Vagina (tissue), 2 donors: ENCODE data around the gene ARHGAP10. TPM values are rescaled to one million over a fixed set of nuclear protein-coding genes. Genes with fewer than 3 reads are reported as not detected.

Source experiments
- DNase-seq, 2 donors: peaks; one replicate each; pipeline ENCODE4 v3.0.0-alpha.2; 2017; ENCODE audit errors: extremely low spot score in 2 of 2
- H3K27ac ChIP-seq: fragments of 200-600 bp; sonication (generic); one replicate; pipeline ENCODE4 v1.5.1; 2019
- H3K27me3 ChIP-seq: fragments of 200-600 bp; sonication (generic); one replicate; pipeline ENCODE4 v1.5.1; 2019
- H3K36me3 ChIP-seq, 2 donors: fragments of 200-600 bp; sonication (generic); one replicate each; pipeline ENCODE4 v1.5.1; 2017 to 2019
- H3K4me1 ChIP-seq: fragments of 200-600 bp; sonication (generic); one replicate; pipeline ENCODE4 v1.5.1; 2019
- H3K4me3 ChIP-seq, 2 donors: fragments of 200-600 bp; sonication (generic); 1 replicate in 1 of 2; 2 replicates in 1 of 2; pipeline ENCODE4 v1.5.1; 2016 to 2019
- H3K9me3 ChIP-seq: fragments of 200-600 bp; sonication (generic); one replicate; pipeline ENCODE4 v1.5.1; 2019
- POLR2A ChIP-seq, 2 donors: fragments of 450-650 bp; IDR thresholded peaks; one replicate each; pipeline ENCODE4 v1.6.1; 2017; ENCODE audit warnings: antibody characterized with exemption in 2 of 2, mild to moderate bottlenecking in 2 of 2, moderate library complexity in 2 of 2
- POLR2AphosphoS5 ChIP-seq, 2 donors: sonication (generic); formaldehyde crosslinking; IDR thresholded peaks; one replicate each; pipeline ENCODE4 v1.9.0; 2017; ENCODE audit warnings: antibody characterized with exemption in 2 of 2, mild to moderate bottlenecking in 2 of 2, low read depth in 1 of 2; ENCODE audit not compliant: insufficient read depth in 1 of 2
- intact Hi-C: fragments of 100-400 bp; cut with DNase I; formaldehyde crosslinking; loops from one replicate; pipeline ENCODE4 v1.15.1; 2023
- total RNA-seq: library from RNA; depleted of rRNA; stranded (reverse); fragments of >200 nt; gene quantifications from one replicate; pipeline ENCODE4 v1.2.3, GENCODE V29; 2016
- TF ChIP-seq, protein P1 (sequence below), 3 experiments: fragments of 450-650 bp in 2 of 3; fragments of 200-600 bp in 1 of 3; sonication (generic) in 1 of 3; IDR thresholded peaks; one replicate each; pipeline ENCODE4 v1.5.1; 2017 to 2019; ENCODE audit warnings: antibody characterized with exemption in 3 of 3, mild to moderate bottlenecking in 2 of 3, moderate library complexity in 2 of 3

The ARHGAP10 gene
- total RNA-seq, 1 donor from 2014 or later, result 55.5 TPM

DNA sequence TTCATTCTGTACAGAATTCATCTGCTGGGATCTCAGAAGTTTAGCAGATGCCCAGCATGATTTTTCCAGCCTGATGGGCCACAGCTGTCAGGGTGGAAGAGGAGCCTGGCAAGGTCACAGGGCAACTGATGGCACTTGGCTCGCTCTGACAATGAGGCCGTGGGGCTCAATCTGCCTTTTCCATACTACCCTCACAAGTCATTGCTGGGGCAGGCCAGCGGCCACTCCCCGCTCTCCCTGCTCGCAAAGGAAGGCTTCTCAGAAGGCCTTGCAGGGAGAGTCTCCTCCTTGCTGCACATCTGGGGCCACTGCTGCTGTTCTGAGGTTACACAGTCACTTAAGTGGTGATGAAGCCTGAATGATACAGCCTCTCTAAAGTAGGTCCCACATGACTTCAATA, 361.2 kb downstream of the ARHGAP10 start:
- Histone ChIP-seq H3K27me3 (no peaks in the 10 kb centered on the region), H3K4me3 (no peak overlapping the region), H3K9me3 (no peaks in the 10 kb centered on the region), H3K27ac (no peak overlapping the region), H3K36me3 (no peaks in the 10 kb centered on the region), H3K4me1 (no peaks in the 10 kb centered on the region)
- TF ChIP-seq POLR2AphosphoS5 (IDR thresholded peaks at IDR 0.05; ENCODE audit: insufficient read depth in 1 of 2, low read depth in 1 of 2), result no peak
- TF ChIP-seq, protein P1, sequence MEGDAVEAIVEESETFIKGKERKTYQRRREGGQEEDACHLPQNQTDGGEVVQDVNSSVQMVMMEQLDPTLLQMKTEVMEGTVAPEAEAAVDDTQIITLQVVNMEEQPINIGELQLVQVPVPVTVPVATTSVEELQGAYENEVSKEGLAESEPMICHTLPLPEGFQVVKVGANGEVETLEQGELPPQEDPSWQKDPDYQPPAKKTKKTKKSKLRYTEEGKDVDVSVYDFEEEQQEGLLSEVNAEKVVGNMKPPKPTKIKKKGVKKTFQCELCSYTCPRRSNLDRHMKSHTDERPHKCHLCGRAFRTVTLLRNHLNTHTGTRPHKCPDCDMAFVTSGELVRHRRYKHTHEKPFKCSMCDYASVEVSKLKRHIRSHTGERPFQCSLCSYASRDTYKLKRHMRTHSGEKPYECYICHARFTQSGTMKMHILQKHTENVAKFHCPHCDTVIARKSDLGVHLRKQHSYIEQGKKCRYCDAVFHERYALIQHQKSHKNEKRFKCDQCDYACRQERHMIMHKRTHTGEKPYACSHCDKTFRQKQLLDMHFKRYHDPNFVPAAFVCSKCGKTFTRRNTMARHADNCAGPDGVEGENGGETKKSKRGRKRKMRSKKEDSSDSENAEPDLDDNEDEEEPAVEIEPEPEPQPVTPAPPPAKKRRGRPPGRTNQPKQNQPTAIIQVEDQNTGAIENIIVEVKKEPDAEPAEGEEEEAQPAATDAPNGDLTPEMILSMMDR (IDR thresholded peaks at IDR 0.05), result no peak
- no peak for TF ChIP-seq POLR2A (IDR thresholded peaks at IDR 0.05)
- DNase-seq, result no peak
- intact Hi-C loops, result no loop called here

DNA sequence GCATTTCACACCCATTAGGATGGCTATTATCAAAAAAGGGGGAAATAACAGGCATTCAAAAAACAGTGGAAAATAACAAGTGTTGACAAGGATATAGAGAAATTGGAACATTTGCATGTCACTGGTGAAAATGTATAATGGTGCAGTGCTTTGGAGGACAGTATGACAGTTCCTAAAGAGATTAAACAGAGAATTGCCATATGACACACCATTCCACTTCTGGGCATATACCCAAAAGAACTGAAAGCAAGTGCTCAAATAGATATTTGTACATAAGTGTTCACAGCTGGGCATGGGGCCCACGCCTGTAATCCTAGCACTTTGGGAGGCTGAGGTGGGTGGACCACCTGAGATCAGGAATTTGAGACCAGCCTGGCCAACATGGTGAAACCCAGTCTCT, 362.3 kb downstream of the ARHGAP10 start:
- H3K36me3 ChIP-seq, result no peaks in the 10 kb centered on the region
- TF ChIP-seq, protein P1 (IDR thresholded peaks at IDR 0.05), result no peak
- TF ChIP-seq POLR2AphosphoS5 (IDR thresholded peaks at IDR 0.05; ENCODE audit: insufficient read depth in 1 of 2, low read depth in 1 of 2) (no peak), POLR2A (IDR thresholded peaks at IDR 0.05) (no peak)
- no peak overlapping the region for H3K27ac ChIP-seq
- no peak for DNase-seq
- intact Hi-C loops, result no loop called here
- no peaks in the 10 kb centered on the region for H3K9me3 ChIP-seq
- no peaks in the 10 kb centered on the region for H3K4me1 ChIP-seq
- H3K27me3 ChIP-seq, result no peaks in the 10 kb centered on the region
- H3K4me3 ChIP-seq, result no peak overlapping the region

DNA sequence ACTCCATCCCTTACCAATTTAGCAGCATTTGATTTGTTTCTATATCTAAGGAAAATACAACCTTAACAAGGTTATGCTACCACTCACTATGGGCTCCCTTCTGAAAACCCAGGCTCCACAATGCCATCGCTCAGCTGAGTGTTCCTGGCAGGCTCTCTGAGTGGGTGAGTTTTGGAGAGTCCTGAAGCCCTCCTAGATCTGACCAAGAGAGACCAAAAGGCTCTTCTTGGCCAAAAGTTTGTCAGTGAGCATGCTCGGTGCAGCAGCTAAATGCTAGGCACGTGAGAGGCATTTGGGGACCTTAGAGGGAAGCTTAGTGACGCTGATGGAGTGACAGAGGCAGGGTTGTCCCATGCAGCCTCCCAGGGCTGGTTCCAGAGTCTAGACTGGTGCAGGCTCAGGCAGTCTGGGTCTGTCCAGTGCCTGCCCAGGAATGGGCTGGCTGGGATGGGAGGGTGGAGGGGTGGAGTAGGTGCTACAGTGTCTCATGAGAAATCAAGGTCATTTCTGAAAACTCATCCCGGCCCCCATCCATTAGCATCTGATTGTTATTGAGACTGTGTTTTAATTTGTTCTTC, 363.5 kb downstream of the ARHGAP10 start:
- TF ChIP-seq POLR2A (IDR thresholded peaks at IDR 0.05) (no peak), POLR2AphosphoS5 (IDR thresholded peaks at IDR 0.05; ENCODE audit: insufficient read depth in 1 of 2, low read depth in 1 of 2) (no peak)
- TF ChIP-seq, protein P1 (IDR thresholded peaks at IDR 0.05), result no peak
- no peaks in the 10 kb centered on the region for H3K27me3 ChIP-seq
- no peaks in the 10 kb centered on the region for H3K9me3 ChIP-seq
- no peak overlapping the region for H3K27ac ChIP-seq
- no peak overlapping the region for H3K4me3 ChIP-seq
- H3K4me1 ChIP-seq, result no peaks in the 10 kb centered on the region
- no peak for DNase-seq
- intact Hi-C loops, result no loop called here
- no peaks in the 10 kb centered on the region for H3K36me3 ChIP-seq

DNA sequence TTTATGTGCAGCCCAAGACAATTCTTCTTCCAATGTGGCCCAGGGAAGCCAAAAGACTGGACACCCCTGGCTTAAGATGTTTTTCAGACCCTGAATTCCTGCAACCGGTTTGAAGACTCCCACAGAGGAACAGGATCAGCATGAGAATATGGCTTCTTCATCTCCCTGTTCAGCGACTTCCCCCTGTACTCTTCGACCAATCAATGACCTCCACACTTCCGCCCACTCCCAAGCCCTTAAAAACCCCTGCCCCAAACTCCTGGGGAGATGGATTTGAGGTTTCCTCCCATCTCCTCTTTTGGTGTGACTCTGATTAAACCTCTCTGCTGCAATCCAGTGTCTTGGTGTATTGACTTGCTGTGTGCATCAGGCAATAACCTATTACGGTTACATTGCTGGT, 365.9 kb downstream of the ARHGAP10 start:
- no peak for TF ChIP-seq POLR2A (IDR thresholded peaks at IDR 0.05)
- intact Hi-C loops, result no loop called here
- no peak for DNase-seq
- Histone ChIP-seq H3K27ac (no peak overlapping the region), H3K36me3 (no peaks in the 10 kb centered on the region), H3K4me3 (no peak overlapping the region), H3K9me3 (no peaks in the 10 kb centered on the region), H3K4me1 (no peaks in the 10 kb centered on the region), H3K27me3 (no peaks in the 10 kb centered on the region)

- H3K36me3 ChIP-seq, result no peaks in the 10 kb centered on the region
- H3K27me3 ChIP-seq, result no peaks in the 10 kb centered on the region
- H3K4me1 ChIP-seq, result no peaks in the 10 kb centered on the region
- DNase-seq, result no peak
- TF ChIP-seq, protein P1 (IDR thresholded peaks at IDR 0.05), result no peak
- TF ChIP-seq POLR2AphosphoS5 (IDR thresholded peaks at IDR 0.05; ENCODE audit: insufficient read depth in 1 of 2, low read depth in 1 of 2), result no peak
- no peak for TF ChIP-seq POLR2A (IDR thresholded peaks at IDR 0.05)
- H3K4me3 ChIP-seq, result no peak overlapping the region
- no peaks in the 10 kb centered on the region for H3K9me3 ChIP-seq
- H3K27ac ChIP-seq, result no peak overlapping the region
- intact Hi-C loops, result no loop called here
These were observed 369.3 kb downstream of the ARHGAP10 start for GRCh38 chr4:148101235-148101634.
